Thoracic aorta endothelial cell (primary cell): Measurements from ENCODE around the gene RIC8B. TPM values are rescaled to one million over a fixed set of nuclear protein-coding genes. Genes with fewer than 3 reads are reported as not detected.

Experiments used
- total RNA-seq: library from RNA; depleted of rRNA; stranded (reverse); fragments of >200 nt; gene quantifications from 2 replicates; pipeline ENCODE4 v1.2.3, GENCODE V29; 2012

RIC8B gene, protein sequence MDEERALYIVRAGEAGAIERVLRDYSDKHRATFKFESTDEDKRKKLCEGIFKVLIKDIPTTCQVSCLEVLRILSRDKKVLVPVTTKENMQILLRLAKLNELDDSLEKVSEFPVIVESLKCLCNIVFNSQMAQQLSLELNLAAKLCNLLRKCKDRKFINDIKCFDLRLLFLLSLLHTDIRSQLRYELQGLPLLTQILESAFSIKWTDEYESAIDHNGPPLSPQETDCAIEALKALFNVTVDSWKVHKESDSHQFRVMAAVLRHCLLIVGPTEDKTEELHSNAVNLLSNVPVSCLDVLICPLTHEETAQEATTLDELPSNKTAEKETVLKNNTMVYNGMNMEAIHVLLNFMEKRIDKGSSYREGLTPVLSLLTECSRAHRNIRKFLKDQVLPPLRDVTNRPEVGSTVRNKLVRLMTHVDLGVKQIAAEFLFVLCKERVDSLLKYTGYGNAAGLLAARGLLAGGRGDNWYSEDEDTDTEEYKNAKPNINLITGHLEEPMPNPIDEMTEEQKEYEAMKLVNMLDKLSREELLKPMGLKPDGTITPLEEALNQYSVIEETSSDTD
- total RNA-seq: 11.6 and 13.8 TPM in 2 replicates

DNA sequence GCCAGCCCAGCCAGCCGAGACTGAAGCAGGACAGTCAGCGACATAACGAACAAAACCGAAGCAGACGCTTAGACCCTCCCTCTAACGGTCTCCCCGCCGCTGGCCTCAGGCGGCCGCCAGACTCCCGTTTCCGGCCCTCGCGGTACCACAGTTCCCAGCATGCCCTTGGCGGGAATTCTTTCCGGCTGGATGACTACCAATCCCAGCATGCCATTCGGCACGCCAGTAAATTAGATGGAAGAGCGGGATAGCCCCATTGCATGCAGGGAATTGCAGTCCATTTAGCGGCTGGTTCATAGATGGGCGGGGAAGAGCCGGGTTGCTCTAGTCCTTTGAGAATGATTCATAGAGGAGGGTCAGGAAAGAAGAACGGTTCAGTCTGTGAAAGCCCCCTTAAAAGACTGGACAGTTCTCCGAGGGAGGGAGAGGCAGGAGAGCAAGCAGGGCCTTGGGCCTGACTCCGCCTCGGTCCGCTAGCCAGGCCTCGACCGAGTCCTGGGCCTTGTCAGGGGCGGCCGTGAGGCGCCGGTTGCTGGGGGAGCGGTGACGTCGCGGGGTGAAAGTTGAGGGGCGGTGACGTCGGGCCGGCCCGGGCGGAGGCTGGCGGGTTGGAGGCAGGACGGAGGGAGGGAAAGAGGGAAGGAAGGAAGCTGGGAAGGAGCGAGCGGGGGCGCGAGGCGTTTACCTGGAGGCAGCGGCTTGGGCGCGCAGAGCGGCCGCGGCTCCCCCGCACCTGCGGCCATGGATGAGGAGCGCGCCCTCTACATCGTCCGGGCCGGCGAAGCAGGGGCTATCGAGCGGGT, at the start of gene RIC8B:
Gene RIC8B (plus strand): TSS at position 678 of the 803 bp plus-strand sequence. CDS start 64 bp downstream, at position 742.

Other genes starting within 250 kb of the RIC8B start
- gene RFX4, start 191.7 kb upstream of the RIC8B start, total RNA-seq: not detected in 2 replicates
- 92.8 and 107 TPM in 2 replicates for gene TMEM263, start 181.2 kb downstream of the RIC8B start, total RNA-seq
- gene MTERF2, start 212.5 kb downstream of the RIC8B start, total RNA-seq: 6.5 and 7.3 TPM in 2 replicates